Measurements from ENCODE around the gene AGBL1.
"Not testable (repeated sequence)": the region's sequence is repeated elsewhere in the genome, so short reads cannot be mapped to it uniquely, and the experiment has no call there.

The AGBL1 gene

DNA sequence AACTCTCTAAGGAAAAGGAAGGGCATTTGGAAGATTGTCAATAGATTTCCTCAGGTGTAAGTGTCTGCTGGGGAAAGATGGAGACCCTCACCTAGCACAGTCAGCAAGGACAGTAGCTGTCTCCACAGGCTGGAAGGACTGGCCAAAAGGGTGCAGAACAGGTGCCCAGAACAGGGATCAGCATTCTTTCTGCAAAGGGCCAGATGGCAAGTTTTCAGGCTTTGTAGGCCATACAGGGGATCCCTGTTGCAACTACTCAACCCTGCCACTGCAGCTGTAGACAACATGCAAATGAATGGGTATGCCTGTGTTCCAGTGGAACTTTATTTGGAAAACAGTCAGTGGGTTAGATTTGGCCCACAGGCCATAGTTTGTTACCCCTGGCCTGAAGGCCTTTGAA lies 8.1 kb downstream of the AGBL1 start:
- no peak for DNase-seq

DNA sequence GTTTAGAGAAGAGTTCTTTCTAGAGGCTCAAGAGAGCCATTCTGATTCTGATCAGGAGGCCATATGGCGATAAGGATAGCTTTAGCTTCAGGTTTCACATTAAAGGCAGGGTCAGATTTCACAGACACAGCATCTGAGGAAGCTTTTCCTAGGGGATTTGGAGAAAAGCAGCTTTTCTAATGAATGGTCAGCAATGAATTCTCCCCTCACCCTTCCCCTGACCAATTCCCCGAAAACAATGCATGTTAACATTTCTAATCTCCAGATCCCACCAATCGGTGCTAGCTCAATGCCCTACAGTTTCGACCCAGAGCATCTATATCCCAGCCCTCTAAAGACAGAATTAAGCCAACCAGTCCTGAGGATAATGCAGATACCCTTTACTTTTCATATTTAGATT lies 9.8 kb downstream of the AGBL1 start:
- no peak for DNase-seq

GRCh38 chr15:86101818-86102217 lies 22.1 kb downstream of the AGBL1 start:
- no peak for DNase-seq

DNA sequence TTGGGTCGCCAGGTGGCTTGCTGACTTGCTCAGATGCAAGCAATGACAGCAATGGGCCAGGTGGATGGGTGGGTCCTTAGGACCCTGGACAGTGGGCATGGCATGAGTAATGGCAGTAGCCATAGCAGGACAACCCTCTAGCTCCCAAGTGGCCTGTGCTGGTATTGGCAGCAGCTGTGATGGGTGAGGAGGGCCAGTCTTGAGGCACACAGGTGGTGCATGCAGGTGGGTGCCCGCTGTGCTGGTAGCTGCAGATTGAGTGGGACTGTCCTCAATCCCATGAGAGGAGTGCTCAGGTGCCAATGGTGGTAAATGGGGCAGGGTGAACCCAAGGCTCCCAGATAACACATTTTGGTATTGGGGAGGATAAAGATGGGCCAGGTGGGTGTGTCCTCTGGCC lies 24.2 kb downstream of the AGBL1 start:
- no peak for DNase-seq

DNA sequence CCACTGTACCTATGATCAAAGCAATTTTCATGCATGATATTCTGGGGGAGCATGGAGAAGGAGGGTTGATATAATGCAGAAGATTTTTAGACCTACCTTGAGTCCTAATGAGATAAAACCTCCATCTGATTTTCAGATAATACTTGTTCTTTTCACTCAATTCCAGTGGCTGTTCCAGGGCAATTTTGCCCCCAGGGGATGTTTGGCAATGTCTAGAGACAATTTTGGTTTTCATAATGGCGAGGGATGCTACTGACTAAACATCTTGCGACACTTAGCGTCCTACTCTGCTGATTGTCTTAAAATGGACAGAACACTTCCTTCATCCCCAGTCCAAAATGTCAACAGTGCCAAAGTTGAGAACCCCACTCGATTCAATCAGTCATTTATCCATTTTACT lies 26.6 kb downstream of the AGBL1 start:
- DNase-seq: no peak

GRCh38 chr15:86115145-86115801 lies 35.6 kb downstream of the AGBL1 start:
- DNase-seq: no peak

- DNase-seq: no peak
Observed at GRCh38 chr15:86121568-86122225, 42.0 kb downstream of the AGBL1 start.

DNA sequence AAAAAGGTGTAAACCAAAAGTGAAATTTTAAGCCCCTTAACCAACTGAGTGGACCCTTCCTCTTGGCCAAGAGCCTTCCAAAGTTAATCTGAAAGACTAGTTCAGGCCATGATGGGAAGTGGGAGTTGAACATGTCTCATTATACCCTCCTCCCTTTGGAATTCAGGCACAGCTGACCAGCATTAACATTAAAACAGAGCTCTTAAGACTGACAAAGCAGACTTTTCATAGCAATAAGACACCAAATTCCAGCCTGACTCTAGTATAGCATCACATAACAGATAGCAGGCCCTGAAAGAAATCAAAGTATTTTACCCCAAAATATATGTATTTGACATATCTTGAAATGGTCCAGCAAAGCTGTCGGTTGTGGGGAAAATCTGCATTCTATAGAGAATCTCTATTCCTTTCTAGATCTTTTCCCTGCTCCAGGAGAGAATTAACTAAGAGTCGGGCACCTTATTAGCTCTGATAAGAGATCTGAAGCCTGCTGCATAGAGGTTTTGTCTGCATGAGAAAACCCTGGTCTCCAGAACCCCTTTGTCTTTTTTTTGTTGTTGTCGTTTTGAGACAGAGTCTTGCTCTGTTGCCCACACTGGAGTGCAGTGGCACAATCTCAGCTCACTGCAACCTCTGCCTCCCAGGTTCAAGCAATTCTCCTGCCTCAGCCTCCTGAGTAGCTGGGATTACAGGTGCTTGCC lies 43.2 kb downstream of the AGBL1 start:
- DNase-seq: not testable (repeated sequence)

GRCh38 chr15:86125775-86126174 lies 46.1 kb downstream of the AGBL1 start:
- no peak for DNase-seq

DNA sequence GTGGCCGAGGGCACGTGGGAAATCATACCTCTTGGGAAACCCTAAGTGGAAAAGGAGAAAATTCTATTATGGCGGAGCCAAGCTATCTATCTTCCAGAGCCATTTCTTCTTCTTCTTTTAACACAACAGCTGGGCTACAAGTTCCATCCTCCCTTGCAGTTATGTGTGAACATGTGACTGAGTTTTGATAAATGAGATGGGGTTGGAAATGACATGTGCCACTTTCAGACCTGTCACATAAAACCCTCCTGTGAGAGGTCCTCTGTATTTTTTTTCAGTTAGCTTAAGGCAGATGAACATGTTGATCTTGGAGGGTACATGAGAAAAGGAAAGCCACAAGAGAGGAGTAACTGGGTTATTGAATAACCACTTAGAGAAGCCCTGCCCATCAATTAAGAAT lies 47.9 kb downstream of the AGBL1 start:
- DNase-seq: no peak

DNA sequence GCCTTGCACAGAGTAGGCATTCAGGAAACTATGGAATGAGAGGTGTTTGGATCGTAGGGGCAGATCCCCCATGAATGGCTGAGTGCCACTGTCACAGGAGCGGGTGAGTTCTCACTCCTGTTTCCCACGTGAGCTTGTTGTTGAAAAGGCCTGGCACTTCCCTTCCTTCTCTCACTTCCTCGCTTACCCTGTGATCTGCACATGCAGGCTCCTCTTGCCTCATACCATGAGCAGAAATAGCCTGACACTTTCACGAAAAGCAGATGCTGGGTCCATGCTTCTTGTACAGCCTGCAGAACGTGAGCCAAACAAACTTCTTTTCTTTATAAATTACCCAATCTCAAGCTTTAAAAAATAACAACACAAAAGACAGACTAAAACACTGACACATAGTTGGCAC lies 55.4 kb downstream of the AGBL1 start:
- no peak for DNase-seq

DNA sequence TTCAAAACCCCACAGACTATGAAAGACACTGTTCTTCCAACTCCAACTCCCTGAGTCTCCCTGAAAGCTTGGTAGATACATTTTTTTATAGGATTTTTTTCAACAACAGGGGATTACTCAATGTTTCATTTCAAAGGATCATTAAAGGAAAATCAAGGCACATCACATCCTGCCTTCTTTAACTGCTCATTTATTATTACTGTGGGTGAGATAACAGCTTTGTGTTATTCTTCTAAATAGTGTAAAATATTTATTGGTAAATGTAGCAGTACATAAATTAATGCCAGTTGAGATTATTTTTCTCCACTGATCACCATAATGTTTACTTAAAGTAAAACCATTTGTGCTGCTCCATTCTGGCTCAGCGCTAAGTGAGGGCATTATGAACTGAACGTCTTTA lies 57.2 kb downstream of the AGBL1 start:
- no peak for DNase-seq

GRCh38 chr15:86138798-86139197 lies 59.1 kb downstream of the AGBL1 start:
- DNase-seq: no peak

GRCh38 chr15:86139828-86140227 lies 60.2 kb downstream of the AGBL1 start:
- DNase-seq: no peak

- no peak for DNase-seq
Observed at GRCh38 chr15:86154705-86155104, 75.0 kb downstream of the AGBL1 start.

- DNase-seq: no peak
Observed at GRCh38 chr15:86155551-86155950, 75.9 kb downstream of the AGBL1 start.

- DNase-seq: no peak
Observed at GRCh38 chr15:86157606-86158293, 78.1 kb downstream of the AGBL1 start.

DNA sequence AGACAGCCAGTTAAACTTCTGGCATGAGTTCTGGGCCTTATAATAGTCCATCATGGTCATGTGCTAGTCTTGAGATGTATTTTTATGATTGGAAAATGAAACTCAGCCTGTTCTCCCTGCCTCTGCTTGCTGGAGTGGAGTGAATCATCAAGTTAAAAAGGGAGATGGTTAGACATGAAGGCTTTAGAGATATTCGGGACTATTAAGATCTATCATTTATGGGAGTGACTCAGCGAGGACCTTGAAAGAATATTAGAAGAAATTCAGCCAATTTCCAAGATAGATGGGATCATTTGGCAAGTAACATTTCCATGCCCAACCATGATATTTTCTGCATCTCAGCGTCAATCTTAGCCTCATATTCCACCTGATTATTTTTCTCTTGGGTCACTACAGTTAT lies 79.8 kb downstream of the AGBL1 start:
- DNase-seq: no peak

DNA sequence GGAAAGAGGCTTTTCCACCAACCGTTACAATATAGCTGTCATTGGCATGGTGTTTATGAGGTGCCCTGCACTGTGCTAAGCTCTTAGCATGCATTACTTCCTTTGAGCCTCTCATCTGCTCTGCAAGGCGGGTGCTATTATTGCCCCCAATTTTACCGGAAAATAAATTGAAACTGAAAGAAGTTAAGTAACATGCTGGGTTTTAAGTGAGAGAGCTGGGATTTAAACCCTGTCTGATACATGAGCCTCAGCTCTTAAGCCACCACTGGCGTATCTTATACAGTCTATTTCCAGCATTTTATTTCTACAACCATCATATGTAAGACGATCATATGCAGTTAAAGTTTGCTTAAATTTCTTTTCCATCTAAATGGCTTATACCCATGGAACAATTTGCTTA lies 81.6 kb downstream of the AGBL1 start:
- no peak for DNase-seq

- no peak for DNase-seq
Observed at GRCh38 chr15:86162172-86162591, 82.5 kb downstream of the AGBL1 start.

GRCh38 chr15:86162641-86163040 lies 83.0 kb downstream of the AGBL1 start:
- no peak for DNase-seq

DNA sequence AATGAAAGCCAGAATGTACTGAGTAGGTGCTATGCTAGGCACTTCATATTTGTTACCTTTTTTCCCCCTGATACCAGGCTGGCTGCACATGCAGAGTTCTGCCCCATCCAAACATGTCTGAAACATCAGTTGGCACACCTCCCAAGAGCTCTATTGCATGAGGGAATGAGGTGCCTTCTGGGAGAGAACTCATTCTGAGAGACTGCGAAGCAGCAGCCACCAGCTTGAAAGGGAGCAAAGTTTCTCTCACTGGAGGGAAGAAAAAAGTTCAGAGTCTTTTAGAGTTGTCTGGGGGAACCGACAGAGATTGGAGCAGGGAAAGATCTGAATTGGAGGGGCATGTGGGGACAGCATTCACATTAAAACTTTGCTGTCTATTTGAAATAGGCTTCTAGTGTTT lies 84.1 kb downstream of the AGBL1 start:
- no peak for DNase-seq

GRCh38 chr15:86164232-86164898 lies 84.7 kb downstream of the AGBL1 start:
- DNase-seq: no peak

Data from NCI-H1092 treated with DMSO at 0.1 percent for 48 hours (cell line).